C4-2B (cell line): Measurements from ENCODE around the gene DIS3L2.

ENCODE experiments used
- ZFX ChIP-seq: fragments of 450-650 bp; IDR thresholded peaks from 2 replicates; pipeline ENCODE4 v1.6.1; 2017
- TF ChIP-seq, protein P1 (sequence below): fragments of 450-650 bp; conservative IDR thresholded peaks from 2 replicates; pipeline ENCODE4 v1.5.1; 2017; ENCODE audit warnings: mild to moderate bottlenecking

DNA sequence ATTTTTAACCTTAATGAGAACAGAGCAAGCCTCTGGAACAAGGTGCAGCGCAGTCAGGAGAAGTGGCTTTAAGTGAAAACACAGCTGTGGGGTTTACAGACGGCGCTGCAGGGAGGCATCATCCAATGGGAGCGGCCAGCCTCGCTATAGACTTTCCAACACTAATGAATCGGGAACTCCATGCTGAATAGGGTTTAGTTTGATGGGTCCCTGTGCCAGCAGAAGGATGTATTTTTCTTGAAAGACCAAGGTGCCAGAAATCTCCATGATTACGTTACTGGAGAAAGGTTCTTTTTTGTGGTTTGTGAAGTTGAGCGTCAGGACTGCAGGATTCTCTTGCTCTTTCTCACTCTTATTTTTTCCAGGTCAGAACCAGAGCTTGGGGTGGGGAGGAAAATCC is 329.2 kb downstream of the DIS3L2 start:
- TF ChIP-seq, protein P1, sequence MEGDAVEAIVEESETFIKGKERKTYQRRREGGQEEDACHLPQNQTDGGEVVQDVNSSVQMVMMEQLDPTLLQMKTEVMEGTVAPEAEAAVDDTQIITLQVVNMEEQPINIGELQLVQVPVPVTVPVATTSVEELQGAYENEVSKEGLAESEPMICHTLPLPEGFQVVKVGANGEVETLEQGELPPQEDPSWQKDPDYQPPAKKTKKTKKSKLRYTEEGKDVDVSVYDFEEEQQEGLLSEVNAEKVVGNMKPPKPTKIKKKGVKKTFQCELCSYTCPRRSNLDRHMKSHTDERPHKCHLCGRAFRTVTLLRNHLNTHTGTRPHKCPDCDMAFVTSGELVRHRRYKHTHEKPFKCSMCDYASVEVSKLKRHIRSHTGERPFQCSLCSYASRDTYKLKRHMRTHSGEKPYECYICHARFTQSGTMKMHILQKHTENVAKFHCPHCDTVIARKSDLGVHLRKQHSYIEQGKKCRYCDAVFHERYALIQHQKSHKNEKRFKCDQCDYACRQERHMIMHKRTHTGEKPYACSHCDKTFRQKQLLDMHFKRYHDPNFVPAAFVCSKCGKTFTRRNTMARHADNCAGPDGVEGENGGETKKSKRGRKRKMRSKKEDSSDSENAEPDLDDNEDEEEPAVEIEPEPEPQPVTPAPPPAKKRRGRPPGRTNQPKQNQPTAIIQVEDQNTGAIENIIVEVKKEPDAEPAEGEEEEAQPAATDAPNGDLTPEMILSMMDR, result no peak
- TF ChIP-seq ZFX, result no peak
